Gastrocnemius medialis (tissue), 4 donors: ENCODE data around the gene PLXNA2.

Experiments used
- CTCF ChIP-seq, 5 experiments: fragments of 450-650 bp in 3 of 5; fragments of 200-600 bp in 2 of 5; sonication (generic) in 2 of 5; IDR thresholded peaks in 4 of 5; conservative IDR thresholded peaks in 1 of 5; 1 replicate in 4 of 5; 2 replicates in 1 of 5; pipeline ENCODE4 v1.5.1; 2016 to 2019; ENCODE audit warnings: antibody characterized with exemption in 5 of 5, mild to moderate bottlenecking in 3 of 5, moderate library complexity in 3 of 5
- POLR2A ChIP-seq, 2 donors: fragments of 450-650 bp; IDR thresholded peaks; one replicate each; pipeline ENCODE4 v1.6.1; 2017; ENCODE audit warnings: antibody characterized with exemption in 2 of 2, mild to moderate bottlenecking in 2 of 2, moderate library complexity in 2 of 2

DNA sequence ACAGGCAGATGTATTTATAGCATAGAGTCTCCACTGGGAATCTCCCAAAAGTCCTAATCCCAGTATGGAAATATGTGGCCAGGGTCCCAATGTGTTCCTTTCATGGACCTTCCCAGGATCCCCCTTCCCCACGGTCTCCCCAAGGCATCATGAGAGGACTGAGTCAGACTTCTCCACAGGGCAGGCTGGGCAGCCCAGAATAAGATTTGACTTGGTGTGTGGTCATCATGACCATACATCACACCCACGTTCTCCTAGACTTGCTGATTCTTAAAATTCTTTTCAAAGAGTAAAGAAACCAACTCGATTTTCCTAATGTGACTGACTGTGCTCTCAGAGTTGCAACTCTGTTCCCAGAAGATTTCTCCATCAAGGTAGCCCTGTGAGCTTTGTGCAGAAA, 239.3 kb downstream of the PLXNA2 start:
- TF ChIP-seq CTCF (IDR thresholded peaks at IDR 0.05 in 4 of 5, conservative IDR thresholded peaks at IDR 0.05 in 1 of 5) (no peak), POLR2A (IDR thresholded peaks at IDR 0.05) (no peak)
